Stimulated activated CD4-positive, alpha-beta T cell treated with anti-CD3 and anti-CD28 coated beads, Interleukin-15, amount 100 ng/mL, for 48 hours (primary cell): ENCODE data around the gene NINJ1.

Source experiments
- DNase-seq, 2 donors: peaks; one replicate each; pipeline ENCODE4 v3.0.0-alpha.2; 2020; ENCODE audit warnings: low read depth in 2 of 2

NINJ1 gene

GRCh38 chr9:93132287-93132927, 1.6 kb downstream of the NINJ1 start:
- DNase-seq = no peak

- no peak for DNase-seq
Observed at GRCh38 chr9:93131599-93132286, 2.3 kb downstream of the NINJ1 start.

- DNase-seq = no peak
Observed at GRCh38 chr9:93130861-93131481, 3.1 kb downstream of the NINJ1 start.

- no peak for DNase-seq
Observed at GRCh38 chr9:93129691-93130500, 4.2 kb downstream of the NINJ1 start.

GRCh38 chr9:93129286-93129685, 4.8 kb downstream of the NINJ1 start:
- DNase-seq = no peak

GRCh38 chr9:93128715-93129224, 5.3 kb downstream of the NINJ1 start:
- DNase-seq = no peak

- no peak for DNase-seq
Observed at GRCh38 chr9:93128011-93128714, 5.9 kb downstream of the NINJ1 start.

GRCh38 chr9:93127395-93127911, 6.6 kb downstream of the NINJ1 start:
- no peak for DNase-seq

- DNase-seq = no peak
Observed at GRCh38 chr9:93126825-93127368, 7.2 kb downstream of the NINJ1 start.

GRCh38 chr9:93126151-93126781, 7.8 kb downstream of the NINJ1 start:
- DNase-seq = no peak

GRCh38 chr9:93125331-93125894, 8.6 kb downstream of the NINJ1 start:
- DNase-seq = no peak

GRCh38 chr9:93124793-93125192, 9.3 kb downstream of the NINJ1 start:
- DNase-seq = no peak

- DNase-seq = no peak
Observed at GRCh38 chr9:93123561-93124283, 10.3 kb downstream of the NINJ1 start.

- no peak for DNase-seq
Observed at GRCh38 chr9:93122721-93123221, 11.3 kb downstream of the NINJ1 start.

GRCh38 chr9:93121316-93122241, 12.5 kb downstream of the NINJ1 start:
- DNase-seq = no peak

GRCh38 chr9:93120846-93121315, 13.2 kb downstream of the NINJ1 start:
- no peak for DNase-seq

GRCh38 chr9:93119953-93120845, 13.9 kb downstream of the NINJ1 start:
- DNase-seq = no peak
